K562 (cell line): ENCODE data around the gene ABHD12. TPM values are rescaled to one million over a fixed set of nuclear protein-coding genes. Genes with fewer than 3 reads are reported as not detected.

Experiments
- ATAC-seq: fragments of 200-7000 bp; cut with Tn5 transposase; 3 replicates; pipeline ENCODE4 v1.9.1; 2020; ENCODE audit warnings: moderate library complexity
- BruUV-seq: library from RNA; stranded (reverse); fragments of 400-500 nt; replicated peaks from 2 replicates; lab custom pipeline; 2021; lab: Mats Ljungman, UMichigan
- CTCF ChIA-PET: fragments of 300-600 bp; formaldehyde crosslinking; extraction: SDS; loops from one replicate; lab custom pipeline; 2021; ENCODE audit warnings: low intra/inter-chr PET ratio; lab: Yijun Ruan, JAX
- POLR2A ChIA-PET: fragments of 300-600, 350-650 bp; sonication (Branson Sonifier 250); formaldehyde crosslinking; extraction: SDS; loops from one replicate; lab custom pipeline; 2021; ENCODE audit warnings: antibody characterized with exemption, inconsistent platforms; lab: Yijun Ruan, JAX
- DNase-seq, 4 experiments: peaks; one replicate each; pipeline versions ENCODE4 v3.0.0 to v3.0.0-alpha.2; 2011 to 2018; ENCODE audit warnings: low spot score in 3 of 4, mixed read lengths in 3 of 4; ENCODE audit errors: extremely low read depth in 1 of 4
- FAIRE-seq: peaks from 2 replicates; lab custom pipeline; 2011; peaks lifted over from hg19 to GRCh38; lab: Jason Lieb, UNC
- H2AFZ ChIP-seq: 2 replicates; pipeline ENCODE4 v1.6.0; 2011; ENCODE audit warnings: low read depth, low read length, control low read depth, inconsistent platforms
- H3K27ac ChIP-seq: fragments of 200-600 bp; 3 replicates; pipeline ENCODE4 v1.8.0; 2011; ENCODE audit warnings: low read depth, mild to moderate bottlenecking, control low read depth, inconsistent platforms, low read length, moderate library complexity, mixed read lengths; ENCODE audit errors: extremely low read depth
- H3K27me3 ChIP-seq, 2 experiments: fragments of 300-600 bp in 1 of 2; 2 replicates in 1 of 2; 3 replicates in 1 of 2; pipeline versions ENCODE4 v1.6.0 to v1.8.0; 2011; ENCODE audit warnings: inconsistent platforms in 2 of 2, low read length in 2 of 2, mild to moderate bottlenecking in 1 of 2, mixed read lengths in 1 of 2, moderate library complexity in 1 of 2; ENCODE audit not compliant: control insufficient read depth in 2 of 2, insufficient read depth in 2 of 2
- H3K36me3 ChIP-seq: fragments of 300-600 bp; 3 replicates; pipeline ENCODE4 v1.8.0; 2011; ENCODE audit warnings: mild to moderate bottlenecking, low read length, inconsistent platforms; ENCODE audit not compliant: control insufficient read depth, insufficient read depth
- H3K4me1 ChIP-seq, 2 experiments: fragments of 200-600 bp in 1 of 2; replicated peaks in 1 of 2; 2 replicates in 1 of 2; 3 replicates in 1 of 2; pipeline versions ENCODE4 v1.5.1 to v1.8.0; 2011; ENCODE audit warnings: inconsistent platforms in 2 of 2, low read length in 2 of 2, mild to moderate bottlenecking in 1 of 2, mixed read lengths in 1 of 2, moderate library complexity in 1 of 2; ENCODE audit not compliant: control insufficient read depth in 2 of 2, insufficient read depth in 2 of 2
- H3K4me2 ChIP-seq: 2 replicates; pipeline ENCODE4 v1.6.1; 2011; ENCODE audit warnings: low read length, control low read depth, inconsistent platforms, mixed read lengths; ENCODE audit not compliant: insufficient read depth
- H3K4me3 ChIP-seq: fragments of 200-600 bp; sonication (generic), shearing (Covaris generic); 2 replicates; pipeline ENCODE4 v1.5.1; 2016; ENCODE audit warnings: control low read depth, inconsistent platforms
- H3K79me2 ChIP-seq: fragments of 200-600 bp; 3 replicates; pipeline ENCODE4 v1.8.0; 2011; ENCODE audit warnings: low read length, inconsistent platforms; ENCODE audit not compliant: control insufficient read depth, insufficient read depth
- H3K9ac ChIP-seq, 2 experiments: 2 replicates each; pipeline versions ENCODE4 v1.6.0 to v1.6.1; 2011; ENCODE audit warnings: low read depth in 2 of 2, low read length in 2 of 2, control low read depth in 1 of 2, inconsistent platforms in 1 of 2, mild to moderate bottlenecking in 1 of 2, mixed read lengths in 1 of 2; ENCODE audit not compliant: insufficient read depth in 1 of 2
- H3K9me1 ChIP-seq: one replicate; pipeline ENCODE4 v1.6.0; 2011; ENCODE audit warnings: inconsistent platforms, mild to moderate bottlenecking, low read length, moderate library complexity; ENCODE audit not compliant: control insufficient read depth, insufficient read depth
- H3K9me3 ChIP-seq: replicated peaks from 2 replicates; pipeline ENCODE4 v1.5.1; 2011; ENCODE audit warnings: low read depth, low read length, inconsistent platforms; ENCODE audit not compliant: control insufficient read depth, insufficient read depth
- H4K20me1 ChIP-seq: replicated peaks from 2 replicates; pipeline ENCODE4 v1.6.1; 2011; ENCODE audit warnings: low read length, inconsistent platforms, mixed read lengths; ENCODE audit not compliant: control insufficient read depth, insufficient read depth
- FOXM1 ChIP-seq, 2 experiments: fragments of 450-650 bp in 1 of 2; sonication (generic) in 1 of 2; formaldehyde crosslinking in 1 of 2; IDR thresholded peaks; 2 replicates each; pipeline versions ENCODE4 v1.6.1 to v1.9.0; 2017 to 2022; ENCODE audit warnings: low read depth in 2 of 2, mild to moderate bottlenecking in 2 of 2, missing genetic modification reagents in 1 of 2, moderate library complexity in 1 of 2
- HNRNPUL1 ChIP-seq: fragments of 200-400 bp; formaldehyde crosslinking; IDR thresholded peaks from 2 replicates; pipeline ENCODE4 v1.6.1; 2017; ENCODE audit warnings: low read length
- MCM2 ChIP-seq: fragments of 450-650 bp; IDR thresholded peaks from 2 replicates; pipeline ENCODE4 v1.6.1; 2017; ENCODE audit warnings: low read depth, mild to moderate bottlenecking
- MXI1 ChIP-seq: IDR thresholded peaks from 2 replicates; pipeline ENCODE4 v1.6.1; 2011; ENCODE audit warnings: low read depth, mild to moderate bottlenecking, improper control_type of control experiment, low read length
- PHB2 ChIP-seq: fragments of 450-650 bp; IDR thresholded peaks from 2 replicates; pipeline ENCODE4 v1.6.1; 2017; ENCODE audit warnings: low read depth
- U2AF1 ChIP-seq: fragments of 200-400 bp; formaldehyde crosslinking; optimal IDR thresholded peaks from 2 replicates; pipeline ENCODE3; 2017; ENCODE audit warnings: mild to moderate bottlenecking, low read depth, low read length, moderate library complexity
- ZBTB2 ChIP-seq: fragments of 450-650 bp; IDR thresholded peaks from 2 replicates; pipeline ENCODE4 v1.6.1; 2016; ENCODE audit warnings: antibody characterized with exemption
- ZKSCAN1 ChIP-seq: fragments of 150-350 bp; IDR thresholded peaks from 2 replicates; pipeline ENCODE4 v1.6.1; 2016; ENCODE audit warnings: low read depth, low read length
- ZNF740 ChIP-seq, 3 experiments: fragments of 200-800 bp in 1 of 3; sonication (Bioruptor generic) in 1 of 3; sonication (generic) in 1 of 3; formaldehyde crosslinking in 1 of 3; IDR thresholded peaks; 2 replicates each; pipeline versions ENCODE4 v1.6.1 to v1.8.0; 2016 to 2022; ENCODE audit warnings: mild to moderate bottlenecking in 2 of 3, missing compliant biosample characterization in 2 of 3, missing genetic modification characterization in 2 of 3, missing genetic modification reagents in 1 of 3
- ZNF764 ChIP-seq: fragments of 250-450 bp; sonication (Bioruptor Pico); IDR thresholded peaks from 2 replicates; pipeline ENCODE4 v1.4.0; 2020; ENCODE audit warnings: low read depth, mild to moderate bottlenecking, moderate library complexity
- ZNF766 ChIP-seq: fragments of 200-800 bp; sonication (Bioruptor generic); conservative IDR thresholded peaks from 2 replicates; pipeline ENCODE4 v1.6.1; 2016; ENCODE audit warnings: missing genetic modification characterization, missing compliant biosample characterization
- ZSCAN29 ChIP-seq: fragments of 450-650 bp; IDR thresholded peaks from 2 replicates; pipeline ENCODE4 v1.6.1; 2017
- WGBS: fragments of 100-300 bp; shearing (Covaris generic); methylation state at CpG from one replicate; pipeline ENCODE4 v1.1.6; 2016; ENCODE audit warnings: low coverage, mixed read lengths; ENCODE audit not compliant: insufficient coverage; ENCODE audit errors: missing lambda C conversion rate; 5-methylcytosine and 5-hydroxymethylcytosine counted together
- in situ Hi-C: fragments of 300-500 bp; cut with MboI; formaldehyde crosslinking; loops from 4 replicates; pipeline ENCODE4 v1.15.0; 2018; ENCODE audit warnings: inconsistent platforms, mixed read lengths
- intact Hi-C: fragments of 100-400 bp; cut with micrococcal nuclease; formaldehyde crosslinking; loops from 2 replicates; pipeline ENCODE4 v1.14.2; 2022
- polyA plus RNA-seq, 8 experiments: library from polyadenylated mRNA; depleted of rRNA in 4 of 8; stranded (reverse) in 5 of 8; unstranded in 3 of 8; fragments of >200 nt; fragmentation: Nextera tagmentation in 2 of 8; fragmentation: Illumina TruSeq in 1 of 8; extraction: Ambion mirVana in 2 of 8; extraction: Trizol in 1 of 8; gene quantifications; 2 replicates each; pipeline versions ENCODE4 v1.2.1 to v1.2.3, GENCODE V29; 2011 to 2014; ENCODE audit warnings: inconsistent platforms in 1 of 8, missing spikeins in 1 of 8
- total RNA-seq, 7 experiments: library from RNA; depleted of rRNA in 6 of 7; stranded (reverse); fragments of >200 nt in 6 of 7; fragmentation: Illumina TruSeq in 2 of 7; extraction: Trizol in 2 of 7; gene quantifications; 2 replicates each; pipeline versions ENCODE4 v1.2.1 to v1.2.3, GENCODE V29; 2011 to 2021; ENCODE audit warnings: low replicate concordance in 1 of 7
- TF ChIP-seq, protein P1 (sequence below), 2 experiments: fragments of 450-650 bp; formaldehyde crosslinking in 1 of 2; IDR thresholded peaks; 2 replicates each; pipeline versions ENCODE4 v1.4.0 to v1.6.1; 2014 to 2020; ENCODE audit warnings: mild to moderate bottlenecking in 2 of 2, borderline replicate concordance in 1 of 2, low read depth in 1 of 2

The ABHD12 gene
- total and polyA plus RNA-seq, 9 of the 15 experiments (the other 6 are each of a cell fraction or from before 2014, with no cell fraction given), result 0.65 to 15.6 (median 9.1) TPM

GRCh38 chr20:25269833-25270170 is 120.8 kb downstream of the ABHD12 start:
- Histone ChIP-seq H3K4me3 (no peak overlapping the region), H3K9ac (no peak overlapping the region), H3K36me3 (peaks cover 14% of the 10 kb centered on the region; the same call in 1 of the 3 replicates), H3K4me2 (no peak overlapping the region), H3K9me3 (no peaks in the 10 kb centered on the region), H3K27me3 (no peaks in the 10 kb centered on the region), H3K9me1 (no peaks in the 10 kb centered on the region), H2AFZ (no peak overlapping the region), H3K79me2 (no peaks in the 10 kb centered on the region), H4K20me1 (no peaks in the 10 kb centered on the region), H3K27ac (no peak overlapping the region), H3K4me1 (no peaks in the 10 kb centered on the region)
- in situ Hi-C loops (no loop called here), intact Hi-C loops (no loop called here)
- BruUV-seq, result no TSS peak
- no peak for ATAC-seq
- no peak for DNase-seq
- ChIA-PET POLR2A (no interaction called here), CTCF (no interaction called here)
- no peak for FAIRE-seq
- WGBS, result 100% methylated on average over 1 of the region's 6 CpGs
- TF ChIP-seq MXI1 (no peak), PHB2 (no peak), ZBTB2 (no peak), FOXM1 (IDR thresholded peaks at IDR 0.05; ENCODE audit: low read depth) (no peak), FOXM1 (CRISPR knock-in tag; IDR thresholded peaks at IDR 0.05; ENCODE audit: low read depth) (no peak), ZNF766 (CRISPR knock-in tag) (no peak), ZKSCAN1 (no peak), HNRNPUL1 (no peak), ZNF740 (CRISPR knock-in tag; IDR thresholded peaks at IDR 0.05) (no peak), ZNF740 (tag; IDR thresholded peaks at IDR 0.05) (no peak), ZSCAN29 (no peak), ZNF764 (CRISPR knock-in tag) (no peak), U2AF1 (no peak), MCM2 (no peak)
- TF ChIP-seq, protein P1, sequence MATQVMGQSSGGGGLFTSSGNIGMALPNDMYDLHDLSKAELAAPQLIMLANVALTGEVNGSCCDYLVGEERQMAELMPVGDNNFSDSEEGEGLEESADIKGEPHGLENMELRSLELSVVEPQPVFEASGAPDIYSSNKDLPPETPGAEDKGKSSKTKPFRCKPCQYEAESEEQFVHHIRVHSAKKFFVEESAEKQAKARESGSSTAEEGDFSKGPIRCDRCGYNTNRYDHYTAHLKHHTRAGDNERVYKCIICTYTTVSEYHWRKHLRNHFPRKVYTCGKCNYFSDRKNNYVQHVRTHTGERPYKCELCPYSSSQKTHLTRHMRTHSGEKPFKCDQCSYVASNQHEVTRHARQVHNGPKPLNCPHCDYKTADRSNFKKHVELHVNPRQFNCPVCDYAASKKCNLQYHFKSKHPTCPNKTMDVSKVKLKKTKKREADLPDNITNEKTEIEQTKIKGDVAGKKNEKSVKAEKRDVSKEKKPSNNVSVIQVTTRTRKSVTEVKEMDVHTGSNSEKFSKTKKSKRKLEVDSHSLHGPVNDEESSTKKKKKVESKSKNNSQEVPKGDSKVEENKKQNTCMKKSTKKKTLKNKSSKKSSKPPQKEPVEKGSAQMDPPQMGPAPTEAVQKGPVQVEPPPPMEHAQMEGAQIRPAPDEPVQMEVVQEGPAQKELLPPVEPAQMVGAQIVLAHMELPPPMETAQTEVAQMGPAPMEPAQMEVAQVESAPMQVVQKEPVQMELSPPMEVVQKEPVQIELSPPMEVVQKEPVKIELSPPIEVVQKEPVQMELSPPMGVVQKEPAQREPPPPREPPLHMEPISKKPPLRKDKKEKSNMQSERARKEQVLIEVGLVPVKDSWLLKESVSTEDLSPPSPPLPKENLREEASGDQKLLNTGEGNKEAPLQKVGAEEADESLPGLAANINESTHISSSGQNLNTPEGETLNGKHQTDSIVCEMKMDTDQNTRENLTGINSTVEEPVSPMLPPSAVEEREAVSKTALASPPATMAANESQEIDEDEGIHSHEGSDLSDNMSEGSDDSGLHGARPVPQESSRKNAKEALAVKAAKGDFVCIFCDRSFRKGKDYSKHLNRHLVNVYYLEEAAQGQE (IDR thresholded peaks at IDR 0.05; ENCODE audit: borderline replicate concordance), result no peak
- TF ChIP-seq, protein P1 (CRISPR knock-in tag; IDR thresholded peaks at IDR 0.05; ENCODE audit: low read depth), result no peak
